ENCODE results near the gene MAPRE3. TPM values are rescaled to one million over a fixed set of nuclear protein-coding genes. Genes with fewer than 3 reads are reported as not detected.
A peak's percentile ranks its signal among the peaks of the same experiment; 100 is the strongest.

Gene MAPRE3
- total RNA-seq, 1 experiment from 2014 or later = 11.6 TPM

DNA sequence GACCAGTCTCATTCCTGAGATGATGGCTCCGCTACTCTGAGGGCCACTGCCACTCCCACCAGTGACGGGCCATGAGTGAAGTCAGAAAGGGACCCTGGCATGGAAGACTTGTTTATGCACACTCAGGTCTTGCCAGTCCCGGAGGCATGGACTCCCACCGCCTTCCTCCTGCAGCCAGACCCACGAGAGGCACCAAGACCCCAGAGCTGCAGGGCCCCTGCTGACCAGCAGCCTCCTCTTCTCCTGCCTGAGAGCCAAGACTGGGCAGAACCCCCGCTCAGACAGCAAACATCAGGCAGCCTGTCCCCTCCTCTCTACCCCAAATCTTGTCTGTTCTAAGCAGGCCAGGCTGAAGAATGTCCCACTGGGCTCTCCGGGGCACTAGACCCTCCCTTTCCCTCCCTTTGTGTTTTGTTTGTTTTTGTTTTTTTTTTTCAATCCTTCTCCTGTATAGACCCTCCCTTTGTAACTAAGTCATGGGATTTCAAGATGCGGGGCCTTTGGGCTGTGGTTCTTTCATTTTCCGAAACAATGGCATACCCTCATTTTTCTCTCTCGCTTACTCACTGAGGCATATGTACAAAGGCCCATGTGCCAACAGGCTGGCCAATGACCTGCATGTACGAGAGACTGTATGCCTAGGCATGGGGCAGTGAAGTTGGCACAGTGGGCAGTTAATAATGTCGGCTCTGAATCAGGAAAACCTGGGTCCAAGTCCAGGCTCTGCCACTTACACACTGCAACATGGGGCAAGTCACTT, 24.3 kb upstream of the MAPRE3 start:
- no peak for DNase-seq (ENCODE audit: low read depth, low spot score)
- intact Hi-C loops (cut with micrococcal nuclease; ENCODE audit: unreplicated experiment) (no loop called here), in situ Hi-C loops (cut with HindIII; ENCODE audit: low pct_unique_long_range_greater_than_20kb, low sequenced_read_pairs) (no loop called here)
- Histone ChIP-seq H3K27ac (ENCODE audit: low read length) (no peak overlapping the region), H3K27me3 (ENCODE audit: control insufficient read depth, insufficient read depth, low read length) (no peaks in the 10 kb centered on the region), H3K4me3 (ENCODE audit: low read depth in 2 of 2, low read length in 2 of 2) (no peak overlapping the region), H3K9me3 (ENCODE audit: control insufficient read depth, insufficient read depth, low read depth, low read length) (no peaks in the 10 kb centered on the region), H3K4me1 (ENCODE audit: control insufficient read depth, insufficient read depth, low read length) (no peaks in the 10 kb centered on the region), H3K36me3 (ENCODE audit: control insufficient read depth, insufficient read depth, low read length) (no peaks in the 10 kb centered on the region)
- TF ChIP-seq TCF7L2 (IDR thresholded peaks at IDR 0.05; ENCODE audit: low read depth, low read length) (no peak), SIN3A (IDR thresholded peaks at IDR 0.05; ENCODE audit: borderline replicate concordance, insufficient read depth, low read depth, low read length) (no peak), POLR2AphosphoS5 (IDR thresholded peaks at IDR 0.05; ENCODE audit: low read depth, low read length) (no peak)
- TF ChIP-seq, protein P1, sequence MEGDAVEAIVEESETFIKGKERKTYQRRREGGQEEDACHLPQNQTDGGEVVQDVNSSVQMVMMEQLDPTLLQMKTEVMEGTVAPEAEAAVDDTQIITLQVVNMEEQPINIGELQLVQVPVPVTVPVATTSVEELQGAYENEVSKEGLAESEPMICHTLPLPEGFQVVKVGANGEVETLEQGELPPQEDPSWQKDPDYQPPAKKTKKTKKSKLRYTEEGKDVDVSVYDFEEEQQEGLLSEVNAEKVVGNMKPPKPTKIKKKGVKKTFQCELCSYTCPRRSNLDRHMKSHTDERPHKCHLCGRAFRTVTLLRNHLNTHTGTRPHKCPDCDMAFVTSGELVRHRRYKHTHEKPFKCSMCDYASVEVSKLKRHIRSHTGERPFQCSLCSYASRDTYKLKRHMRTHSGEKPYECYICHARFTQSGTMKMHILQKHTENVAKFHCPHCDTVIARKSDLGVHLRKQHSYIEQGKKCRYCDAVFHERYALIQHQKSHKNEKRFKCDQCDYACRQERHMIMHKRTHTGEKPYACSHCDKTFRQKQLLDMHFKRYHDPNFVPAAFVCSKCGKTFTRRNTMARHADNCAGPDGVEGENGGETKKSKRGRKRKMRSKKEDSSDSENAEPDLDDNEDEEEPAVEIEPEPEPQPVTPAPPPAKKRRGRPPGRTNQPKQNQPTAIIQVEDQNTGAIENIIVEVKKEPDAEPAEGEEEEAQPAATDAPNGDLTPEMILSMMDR (IDR thresholded peaks at IDR 0.05) = no peak
- TF ChIP-seq, protein P2, sequence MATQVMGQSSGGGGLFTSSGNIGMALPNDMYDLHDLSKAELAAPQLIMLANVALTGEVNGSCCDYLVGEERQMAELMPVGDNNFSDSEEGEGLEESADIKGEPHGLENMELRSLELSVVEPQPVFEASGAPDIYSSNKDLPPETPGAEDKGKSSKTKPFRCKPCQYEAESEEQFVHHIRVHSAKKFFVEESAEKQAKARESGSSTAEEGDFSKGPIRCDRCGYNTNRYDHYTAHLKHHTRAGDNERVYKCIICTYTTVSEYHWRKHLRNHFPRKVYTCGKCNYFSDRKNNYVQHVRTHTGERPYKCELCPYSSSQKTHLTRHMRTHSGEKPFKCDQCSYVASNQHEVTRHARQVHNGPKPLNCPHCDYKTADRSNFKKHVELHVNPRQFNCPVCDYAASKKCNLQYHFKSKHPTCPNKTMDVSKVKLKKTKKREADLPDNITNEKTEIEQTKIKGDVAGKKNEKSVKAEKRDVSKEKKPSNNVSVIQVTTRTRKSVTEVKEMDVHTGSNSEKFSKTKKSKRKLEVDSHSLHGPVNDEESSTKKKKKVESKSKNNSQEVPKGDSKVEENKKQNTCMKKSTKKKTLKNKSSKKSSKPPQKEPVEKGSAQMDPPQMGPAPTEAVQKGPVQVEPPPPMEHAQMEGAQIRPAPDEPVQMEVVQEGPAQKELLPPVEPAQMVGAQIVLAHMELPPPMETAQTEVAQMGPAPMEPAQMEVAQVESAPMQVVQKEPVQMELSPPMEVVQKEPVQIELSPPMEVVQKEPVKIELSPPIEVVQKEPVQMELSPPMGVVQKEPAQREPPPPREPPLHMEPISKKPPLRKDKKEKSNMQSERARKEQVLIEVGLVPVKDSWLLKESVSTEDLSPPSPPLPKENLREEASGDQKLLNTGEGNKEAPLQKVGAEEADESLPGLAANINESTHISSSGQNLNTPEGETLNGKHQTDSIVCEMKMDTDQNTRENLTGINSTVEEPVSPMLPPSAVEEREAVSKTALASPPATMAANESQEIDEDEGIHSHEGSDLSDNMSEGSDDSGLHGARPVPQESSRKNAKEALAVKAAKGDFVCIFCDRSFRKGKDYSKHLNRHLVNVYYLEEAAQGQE (IDR thresholded peaks at IDR 0.05; ENCODE audit: insufficient read depth in 1 of 2, low read depth in 2 of 2, low read length in 1 of 2) = no peak
- CTCF ChIA-PET = no interaction called here
- no peak for ATAC-seq
- BruUV-seq (replicated peaks) = no TSS peak
- POLR2A ChIA-PET = no interaction called here

DNA sequence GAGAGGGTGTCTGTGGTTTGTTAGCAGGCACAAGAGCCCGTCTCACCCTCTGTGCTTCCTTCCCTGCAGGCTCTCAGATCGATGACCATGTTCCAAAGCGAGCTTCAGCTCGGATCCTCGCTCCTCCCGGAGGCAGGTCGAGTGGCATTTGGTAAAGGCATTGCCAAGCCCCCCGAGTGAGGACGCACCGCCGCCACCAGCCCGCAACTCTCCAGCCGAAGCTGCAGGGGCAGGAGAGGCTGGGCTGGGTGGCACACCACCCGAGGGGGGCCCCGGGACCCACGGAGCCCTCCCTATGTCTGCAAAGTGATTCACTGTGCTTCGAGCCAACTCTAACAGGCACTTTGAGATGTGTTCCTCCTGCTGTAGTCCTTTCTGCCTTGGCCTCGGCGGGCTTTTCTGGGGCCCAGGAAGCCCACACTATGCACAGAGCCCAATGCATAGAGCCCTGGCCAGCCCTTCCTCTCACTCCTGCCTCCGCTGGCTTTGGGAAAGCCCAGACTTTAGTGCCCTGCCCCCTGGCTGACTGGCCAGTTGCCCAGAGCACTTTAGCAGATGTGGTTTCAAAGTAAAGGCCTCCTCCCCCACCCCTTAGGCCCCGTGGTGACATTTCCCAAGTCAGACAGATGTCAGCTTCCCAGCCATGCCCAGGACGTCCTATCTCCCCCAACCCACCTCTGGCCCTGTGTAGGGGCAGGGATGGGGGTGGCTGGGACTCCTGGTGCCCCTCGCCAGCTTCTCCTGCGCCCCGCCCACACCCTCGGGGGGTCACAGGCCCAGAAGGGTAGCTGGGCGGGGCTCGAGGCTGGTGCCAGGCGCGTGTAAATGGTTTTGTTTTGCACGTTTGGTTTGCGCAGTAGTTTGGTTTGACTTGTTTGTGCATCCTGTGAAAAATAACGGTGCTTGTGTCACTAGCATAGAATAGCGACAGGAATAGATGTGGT, 23.3 kb upstream of the MAPRE3 start:
- intact Hi-C loops (cut with micrococcal nuclease; ENCODE audit: unreplicated experiment) = no loop called here
- ChIA-PET CTCF (no interaction called here), POLR2A (no interaction called here)
- ATAC-seq (peak; percentile 54), DNase-seq (ENCODE audit: low read depth, low spot score) (no peak)
- Histone ChIP-seq H3K27me3 (ENCODE audit: control insufficient read depth, insufficient read depth, low read length) (no peaks in the 10 kb centered on the region), H3K4me1 (ENCODE audit: control insufficient read depth, insufficient read depth, low read length) (no peaks in the 10 kb centered on the region), H3K36me3 (ENCODE audit: control insufficient read depth, insufficient read depth, low read length) (no peaks in the 10 kb centered on the region), H3K27ac (ENCODE audit: low read length) (no peak overlapping the region), H3K4me3 (ENCODE audit: low read depth in 2 of 2, low read length in 2 of 2) (no peak overlapping the region), H3K9me3 (ENCODE audit: control insufficient read depth, insufficient read depth, low read depth, low read length) (no peaks in the 10 kb centered on the region)
- in situ Hi-C loops (cut with HindIII; ENCODE audit: low pct_unique_long_range_greater_than_20kb, low sequenced_read_pairs) = no loop called here
- BruUV-seq (replicated peaks) = no TSS peak
- TF ChIP-seq, protein P1 (IDR thresholded peaks at IDR 0.05) = no peak
- TF ChIP-seq TCF7L2 (IDR thresholded peaks at IDR 0.05; ENCODE audit: low read depth, low read length) (no peak), SIN3A (IDR thresholded peaks at IDR 0.05; ENCODE audit: borderline replicate concordance, insufficient read depth, low read depth, low read length) (no peak), POLR2AphosphoS5 (IDR thresholded peaks at IDR 0.05; ENCODE audit: low read depth, low read length) (no peak)
- TF ChIP-seq, protein P2 (IDR thresholded peaks at IDR 0.05; ENCODE audit: insufficient read depth in 1 of 2, low read depth in 2 of 2, low read length in 1 of 2) = no peak
